Left ventricle myocardium inferior (tissue), 1 donor: ENCODE measurements around the gene NAGA. TPM values are rescaled to one million over a fixed set of nuclear protein-coding genes. Genes with fewer than 3 reads are reported as not detected.
"Not testable (repeated sequence)": the region's sequence is repeated elsewhere in the genome, so short reads cannot be mapped to it uniquely, and the experiment has no call there.

ENCODE experiments used
- DNase-seq: peaks from one replicate; pipeline ENCODE4 v3.0.0-alpha.2; 2020
- H3K27ac ChIP-seq: fragments of 200-600 bp; replicated peaks from 2 replicates; pipeline ENCODE4 v1.8.0; 2021
- H3K27me3 ChIP-seq: fragments of 200-600 bp; 2 replicates; pipeline ENCODE4 v1.8.0; 2021; ENCODE audit warnings: low read depth
- H3K36me3 ChIP-seq: fragments of 200-600 bp; 2 replicates; pipeline ENCODE4 v1.8.0; 2021
- H3K4me1 ChIP-seq: fragments of 200-600 bp; 2 replicates; pipeline ENCODE4 v1.8.0; 2021
- H3K4me3 ChIP-seq: fragments of 200-600 bp; 2 replicates; pipeline ENCODE4 v1.8.0; 2021; ENCODE audit warnings: mild to moderate bottlenecking, moderate library complexity
- H3K9me3 ChIP-seq: fragments of 200-600 bp; replicated peaks from 2 replicates; pipeline ENCODE4 v1.8.0; 2021
- intact Hi-C: fragments of 100-400 bp; cut with micrococcal nuclease; formaldehyde crosslinking; loops from one replicate; pipeline ENCODE4 v1.11.0; 2022
- long read RNA-seq: library from polyadenylated mRNA; unstranded; transcript quantifications from one replicate; pipeline ENCODE4 v2.0.0, GENCODE V29; 2021
- total RNA-seq: library from RNA; stranded (reverse); fragmentation: NEBNext Ultra II Directional; extraction: Animal tissue kit (Norgen Biotek cat#: 25700); gene quantifications from one replicate; pipeline ENCODE4 v1.2.1, GENCODE V29; 2021
- TF ChIP-seq, protein P1 (sequence below): fragments of 200-600 bp; IDR thresholded peaks from 2 replicates; pipeline ENCODE4 v1.8.0; 2021; ENCODE audit warnings: antibody characterized with exemption, mild to moderate bottlenecking, borderline replicate concordance
- donor health status: DM: no; HTN: yes; CAD: no; lungs with severe emphysema.

Gene NAGA
- 11.7 TPM for total RNA-seq
- long read RNA-seq, transcript NAGA-202 (10 exons, 1,869 nt): major isoform, 11 of 39 reads
- long read RNA-seq, transcript NAGA-201 (9 exons, 3,694 nt): minor isoform, 10 of 39 reads
- long read RNA-seq, transcript NAGA-203 (10 exons, 1,856 nt): minor isoform, 7 of 39 reads
- long read RNA-seq, partial matches to known transcripts: 5 of 39 reads
- long read RNA-seq, other reads (novel, unspliced or antisense): 6 of 39 reads

DNA sequence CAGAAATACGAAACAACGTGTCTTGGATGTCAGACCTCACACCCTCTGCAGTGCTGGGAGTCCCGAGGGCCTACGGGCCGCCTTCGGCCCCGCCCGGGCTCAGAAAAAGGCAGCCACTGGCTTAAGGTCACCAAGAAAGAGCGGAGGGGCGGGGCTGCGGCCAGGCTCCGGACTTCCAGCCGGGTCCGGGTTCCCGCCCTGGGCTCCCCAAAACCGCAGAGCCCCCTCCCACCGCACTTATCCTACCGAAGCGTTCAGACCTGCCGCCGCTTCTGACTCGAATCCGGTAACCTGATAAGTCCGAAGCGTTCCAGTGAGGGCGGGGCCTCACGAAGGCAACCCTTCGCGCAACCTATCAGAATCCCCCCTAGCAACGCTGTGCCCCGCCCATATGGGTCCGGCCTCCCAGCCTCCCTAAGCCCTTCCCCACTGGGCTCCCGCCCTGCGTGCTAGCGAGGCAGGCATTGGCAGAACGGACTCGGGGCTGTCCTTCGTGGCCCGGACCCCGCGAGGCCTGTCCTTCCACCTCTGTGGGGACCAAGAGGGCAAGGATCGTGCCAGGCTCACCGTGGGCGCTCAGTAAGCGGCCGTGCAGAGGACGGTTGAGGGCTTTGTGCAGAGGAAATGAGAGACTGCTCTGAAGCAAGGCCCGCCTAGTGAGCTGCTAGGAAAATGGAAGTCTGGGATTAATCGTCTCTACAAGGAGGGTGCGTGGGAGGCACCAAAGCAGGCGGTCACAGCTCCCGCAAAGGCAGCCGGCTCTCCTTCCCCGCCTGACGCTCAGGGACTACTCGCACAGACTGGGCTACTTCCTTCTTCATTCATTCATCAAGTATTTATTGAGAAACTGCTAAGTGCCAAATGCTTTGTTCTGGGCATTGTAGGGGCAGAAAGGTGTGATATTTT, at the start of gene NAGA:
TSS of gene NAGA (minus strand) at position 296 of the 906 bp plus-strand sequence. CDS start 515 bp downstream, outside the sequence.
- H3K4me1 ChIP-seq: peaks cover 62% of the 10 kb centered on the region
- H3K27me3 ChIP-seq: no peaks in the 10 kb centered on the region
- H3K36me3 ChIP-seq: peaks cover 28% of the 10 kb centered on the region
- TF ChIP-seq, protein P1, sequence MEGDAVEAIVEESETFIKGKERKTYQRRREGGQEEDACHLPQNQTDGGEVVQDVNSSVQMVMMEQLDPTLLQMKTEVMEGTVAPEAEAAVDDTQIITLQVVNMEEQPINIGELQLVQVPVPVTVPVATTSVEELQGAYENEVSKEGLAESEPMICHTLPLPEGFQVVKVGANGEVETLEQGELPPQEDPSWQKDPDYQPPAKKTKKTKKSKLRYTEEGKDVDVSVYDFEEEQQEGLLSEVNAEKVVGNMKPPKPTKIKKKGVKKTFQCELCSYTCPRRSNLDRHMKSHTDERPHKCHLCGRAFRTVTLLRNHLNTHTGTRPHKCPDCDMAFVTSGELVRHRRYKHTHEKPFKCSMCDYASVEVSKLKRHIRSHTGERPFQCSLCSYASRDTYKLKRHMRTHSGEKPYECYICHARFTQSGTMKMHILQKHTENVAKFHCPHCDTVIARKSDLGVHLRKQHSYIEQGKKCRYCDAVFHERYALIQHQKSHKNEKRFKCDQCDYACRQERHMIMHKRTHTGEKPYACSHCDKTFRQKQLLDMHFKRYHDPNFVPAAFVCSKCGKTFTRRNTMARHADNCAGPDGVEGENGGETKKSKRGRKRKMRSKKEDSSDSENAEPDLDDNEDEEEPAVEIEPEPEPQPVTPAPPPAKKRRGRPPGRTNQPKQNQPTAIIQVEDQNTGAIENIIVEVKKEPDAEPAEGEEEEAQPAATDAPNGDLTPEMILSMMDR: no peak
- H3K27ac ChIP-seq: peak within 1 kb of the TSS; percentile 92
- H3K9me3 ChIP-seq: no peaks in the 10 kb centered on the region
- peak within 1 kb of the TSS; percentile 87 for H3K4me3 ChIP-seq
- peak; percentile 96 for DNase-seq
- intact Hi-C loops: no loop called here

DNA sequence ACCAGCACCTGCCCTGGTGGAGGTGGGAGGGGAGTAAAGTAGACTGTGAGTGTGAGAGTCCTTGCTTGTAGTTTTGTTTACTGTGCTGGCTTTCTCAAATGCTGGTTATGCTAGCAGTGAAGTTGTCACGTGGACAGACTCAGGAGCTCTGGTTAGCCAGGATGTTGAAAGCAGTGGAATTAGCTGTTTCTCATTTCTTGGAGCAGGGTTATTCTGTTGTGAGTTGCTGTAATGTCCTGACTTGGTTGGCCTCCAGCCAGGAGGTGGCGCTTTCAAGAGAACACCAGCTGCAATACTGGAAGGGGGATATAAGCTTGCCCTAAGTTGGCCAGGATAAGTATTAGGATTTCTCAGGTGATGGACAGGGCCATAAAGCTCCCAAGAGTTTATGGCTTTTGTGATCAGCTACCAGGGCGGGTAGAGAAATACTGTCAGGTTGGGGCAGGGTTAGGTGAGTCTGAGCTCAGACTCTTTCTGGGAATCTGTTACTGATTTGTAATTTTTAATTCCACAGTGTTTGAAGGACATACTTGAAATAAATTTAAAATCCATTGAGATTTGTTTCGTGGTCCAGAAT, 46.3 kb upstream of the NAGA start:
- H3K27ac ChIP-seq: no peak overlapping the region
- no peaks in the 10 kb centered on the region for H3K4me1 ChIP-seq
- peaks cover 21% of the 10 kb centered on the region for H3K9me3 ChIP-seq
- no peak overlapping the region for H3K4me3 ChIP-seq
- DNase-seq: no peak
- intact Hi-C loops: no loop called here
- TF ChIP-seq, protein P1: no peak
- peaks cover 8% of the 10 kb centered on the region for H3K36me3 ChIP-seq
- no peaks in the 10 kb centered on the region for H3K27me3 ChIP-seq

DNA sequence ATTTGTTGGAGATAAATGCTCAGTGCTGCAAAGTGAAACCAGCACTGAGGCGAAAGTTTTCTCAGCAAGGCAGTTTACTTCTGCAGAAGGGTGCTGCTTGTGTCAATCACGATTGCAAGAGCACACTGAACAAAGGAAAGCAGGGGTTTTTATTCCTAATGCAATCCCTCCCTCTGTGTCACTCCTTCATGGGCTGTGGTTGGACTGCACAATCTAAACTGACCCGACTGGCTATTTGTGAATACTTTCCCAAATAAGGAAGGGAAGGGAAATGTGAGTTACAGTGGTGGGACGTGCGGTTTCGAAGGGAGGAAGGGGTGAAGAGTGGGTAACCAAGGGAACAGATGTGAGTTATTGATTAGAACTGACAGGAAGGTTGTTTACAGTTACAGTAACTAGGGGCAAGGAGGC, 44.8 kb upstream of the NAGA start:
- H3K27ac ChIP-seq, intact Hi-C loops: not testable (repeated sequence)

DNA sequence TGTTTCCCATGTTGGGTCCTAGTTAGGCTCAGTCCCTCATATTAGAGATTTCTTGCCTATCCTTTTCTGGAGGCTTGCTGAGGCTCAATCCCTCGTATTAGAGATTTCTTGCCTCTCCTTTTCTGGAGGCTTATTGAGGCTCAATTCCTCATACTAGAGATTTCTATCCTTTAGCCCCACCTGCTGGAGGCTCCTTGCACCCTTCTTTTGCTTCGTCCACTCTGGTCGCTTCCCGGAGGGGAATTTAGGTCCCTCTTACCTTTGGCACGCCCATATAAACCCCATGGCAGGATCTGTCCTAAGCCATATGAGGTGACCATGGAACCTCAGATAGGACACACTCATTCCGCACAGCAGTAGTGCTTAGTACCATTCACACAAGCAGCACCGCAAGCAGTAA, 44.1 kb upstream of the NAGA start:
- H3K4me1 ChIP-seq: no peaks in the 10 kb centered on the region
- no peak overlapping the region for H3K4me3 ChIP-seq
- H3K27me3 ChIP-seq: no peaks in the 10 kb centered on the region
- H3K27ac ChIP-seq: no peak overlapping the region
- H3K36me3 ChIP-seq: peaks cover 8% of the 10 kb centered on the region
- TF ChIP-seq, protein P1: peak; percentile 45
- peaks cover 21% of the 10 kb centered on the region for H3K9me3 ChIP-seq
- intact Hi-C loops: no loop called here
- no peak for DNase-seq

More for the DNA sequence above, 44.8 kb upstream of the NAGA start:
- not testable (repeated sequence) for H3K36me3 ChIP-seq, H3K4me1 ChIP-seq, H3K4me3 ChIP-seq, DNase-seq, H3K27me3 ChIP-seq
- peaks cover 21% of the 10 kb centered on the region for H3K9me3 ChIP-seq

DNA sequence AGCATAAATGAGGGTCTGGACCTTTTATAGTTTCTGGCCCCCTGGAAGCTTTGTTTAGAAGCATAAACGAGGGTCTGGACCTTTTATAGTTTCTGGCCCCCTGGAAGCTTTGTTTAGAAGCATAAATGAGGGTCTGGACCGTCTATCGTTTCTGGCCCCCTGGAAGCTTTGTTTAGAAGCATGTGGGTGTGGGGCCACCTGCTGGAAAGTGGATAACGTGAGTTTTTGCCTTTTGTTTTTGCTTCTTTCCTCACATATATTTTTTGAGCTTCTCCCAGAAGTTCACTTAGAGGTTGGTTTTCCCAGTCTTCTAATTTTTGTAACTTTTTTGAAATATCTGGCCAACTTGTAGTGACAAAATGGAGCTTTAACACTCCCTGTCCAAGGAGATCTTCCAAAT, 42.2 kb upstream of the NAGA start:
- intact Hi-C loops, H3K4me1 ChIP-seq, H3K27me3 ChIP-seq, H3K36me3 ChIP-seq, DNase-seq, H3K4me3 ChIP-seq, H3K27ac ChIP-seq: not testable (repeated sequence)
- TF ChIP-seq, protein P1: peak; percentile 18
- peaks cover 21% of the 10 kb centered on the region for H3K9me3 ChIP-seq
